Neural crest cell (in vitro differentiated cells): ENCODE measurements around the gene GAREM1. TPM values are rescaled to one million over a fixed set of nuclear protein-coding genes. Genes with fewer than 3 reads are reported as not detected.

Experiments used
- DNase-seq: peaks from one replicate; pipeline ENCODE4 v3.0.0; 2021; ENCODE audit warnings: low read depth, mixed read lengths, low spot score
- H3K27ac Mint-ChIP-seq: one replicate; pipeline ENCODE4 v1.8.0; 2021; ENCODE audit warnings: mild to moderate bottlenecking, mixed read lengths; ENCODE audit not compliant: unreplicated experiment
- H3K27me3 Mint-ChIP-seq: 2 replicates; pipeline ENCODE4 v1.8.0; 2021; ENCODE audit warnings: low read depth, mild to moderate bottlenecking, mixed read lengths
- H3K36me3 Mint-ChIP-seq: 2 replicates; pipeline ENCODE4 v1.8.0; 2021; ENCODE audit warnings: low read depth, mild to moderate bottlenecking, mixed read lengths
- H3K4me1 Mint-ChIP-seq: 2 replicates; pipeline ENCODE4 v1.8.0; 2021; ENCODE audit warnings: mixed read lengths
- H3K4me3 Mint-ChIP-seq: one replicate; pipeline ENCODE4 v1.8.0; 2021; ENCODE audit warnings: mild to moderate bottlenecking, mixed read lengths
- H3K9me3 Mint-ChIP-seq: 2 replicates; pipeline ENCODE4 v1.8.0; 2021; ENCODE audit warnings: mixed read lengths
- total RNA-seq: library from RNA; stranded (reverse); gene quantifications from 2 replicates; pipeline ENCODE4 v1.2.1, GENCODE V29; 2021
- TF ChIP-seq, protein P1 (sequence below): fragments of 200-600 bp; sonication (generic); conservative IDR thresholded peaks from 2 replicates; pipeline ENCODE4 v1.5.0; 2021; ENCODE audit warnings: antibody characterized with exemption, mild to moderate bottlenecking

Gene GAREM1
- total RNA-seq, 1 donor from 2014 or later: 11.0 TPM

DNA sequence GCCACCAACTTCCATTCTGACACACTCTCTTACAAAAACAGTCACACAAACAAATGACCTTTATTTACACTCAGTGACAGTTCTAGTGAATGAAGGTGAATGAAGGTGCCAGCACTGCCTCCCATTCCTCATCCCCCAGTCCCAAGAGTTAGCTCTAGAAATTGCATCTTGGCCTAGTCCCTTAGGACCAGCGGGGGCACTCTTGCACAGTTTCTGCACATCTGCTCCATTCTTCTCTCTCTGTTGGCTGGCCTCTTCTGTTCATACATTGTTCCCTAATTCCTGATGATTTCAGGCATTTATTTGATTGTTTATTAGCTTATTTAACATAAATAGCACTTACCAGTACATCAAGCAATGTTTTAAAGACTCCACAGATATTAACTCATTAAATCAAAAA lies 30.9 kb downstream of the GAREM1 start:
- TF ChIP-seq, protein P1, sequence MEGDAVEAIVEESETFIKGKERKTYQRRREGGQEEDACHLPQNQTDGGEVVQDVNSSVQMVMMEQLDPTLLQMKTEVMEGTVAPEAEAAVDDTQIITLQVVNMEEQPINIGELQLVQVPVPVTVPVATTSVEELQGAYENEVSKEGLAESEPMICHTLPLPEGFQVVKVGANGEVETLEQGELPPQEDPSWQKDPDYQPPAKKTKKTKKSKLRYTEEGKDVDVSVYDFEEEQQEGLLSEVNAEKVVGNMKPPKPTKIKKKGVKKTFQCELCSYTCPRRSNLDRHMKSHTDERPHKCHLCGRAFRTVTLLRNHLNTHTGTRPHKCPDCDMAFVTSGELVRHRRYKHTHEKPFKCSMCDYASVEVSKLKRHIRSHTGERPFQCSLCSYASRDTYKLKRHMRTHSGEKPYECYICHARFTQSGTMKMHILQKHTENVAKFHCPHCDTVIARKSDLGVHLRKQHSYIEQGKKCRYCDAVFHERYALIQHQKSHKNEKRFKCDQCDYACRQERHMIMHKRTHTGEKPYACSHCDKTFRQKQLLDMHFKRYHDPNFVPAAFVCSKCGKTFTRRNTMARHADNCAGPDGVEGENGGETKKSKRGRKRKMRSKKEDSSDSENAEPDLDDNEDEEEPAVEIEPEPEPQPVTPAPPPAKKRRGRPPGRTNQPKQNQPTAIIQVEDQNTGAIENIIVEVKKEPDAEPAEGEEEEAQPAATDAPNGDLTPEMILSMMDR: peak; percentile 50
- no peak overlapping the region for H3K4me3 Mint-ChIP-seq
- peaks cover 65% of the 10 kb centered on the region for H3K4me1 Mint-ChIP-seq
- H3K27me3 Mint-ChIP-seq: no peaks in the 10 kb centered on the region
- peak overlapping the region; percentile 83 for H3K27ac Mint-ChIP-seq
- peaks cover 2% of the 10 kb centered on the region for H3K36me3 Mint-ChIP-seq
- DNase-seq: no peak
- no peaks in the 10 kb centered on the region for H3K9me3 Mint-ChIP-seq

GRCh38 chr18:32439241-32439640 lies 31.4 kb downstream of the GAREM1 start:
- TF ChIP-seq, protein P1: no peak
- peaks cover 2% of the 10 kb centered on the region for H3K36me3 Mint-ChIP-seq
- H3K9me3 Mint-ChIP-seq: no peaks in the 10 kb centered on the region

DNA sequence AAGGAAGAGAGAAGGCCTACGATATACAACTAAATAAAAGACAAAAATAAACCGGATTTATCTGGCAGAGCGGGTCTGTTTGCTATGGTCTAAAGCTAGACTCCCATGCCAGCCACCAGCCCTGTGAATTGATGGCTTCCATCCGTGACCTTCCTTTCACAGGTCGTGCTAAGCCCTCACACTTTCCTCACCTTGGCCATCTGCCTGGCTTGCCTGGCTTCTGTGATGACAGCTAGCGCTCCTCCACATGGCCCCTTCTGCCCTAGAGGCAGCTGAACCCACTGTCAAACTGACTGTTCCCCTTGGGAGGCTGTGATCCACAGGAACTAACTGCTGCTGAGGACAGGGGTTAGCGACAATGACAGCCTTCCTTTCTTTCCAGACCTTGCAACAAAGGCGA lies 32.5 kb downstream of the GAREM1 start:
- peak overlapping the region; percentile 7 for H3K4me3 Mint-ChIP-seq
- peaks cover 2% of the 10 kb centered on the region for H3K36me3 Mint-ChIP-seq
- no peak for DNase-seq
- H3K27me3 Mint-ChIP-seq: no peaks in the 10 kb centered on the region
- no peaks in the 10 kb centered on the region for H3K9me3 Mint-ChIP-seq
- TF ChIP-seq, protein P1: no peak
- no peak overlapping the region for H3K27ac Mint-ChIP-seq
- peaks cover 56% of the 10 kb centered on the region for H3K4me1 Mint-ChIP-seq

More at GRCh38 chr18:32439241-32439640, 31.4 kb downstream of the GAREM1 start:
- Mint-ChIP-seq H3K27ac (no peak overlapping the region), H3K4me3 (no peak overlapping the region), H3K4me1 (peaks cover 60% of the 10 kb centered on the region), H3K27me3 (no peaks in the 10 kb centered on the region)
- no peak for DNase-seq

GRCh38 chr18:32437100-32437834 lies 33.4 kb downstream of the GAREM1 start:
- Mint-ChIP-seq H3K27ac (no peak overlapping the region), H3K4me3 (no peak overlapping the region), H3K27me3 (no peaks in the 10 kb centered on the region), H3K36me3 (peaks cover 6% of the 10 kb centered on the region), H3K9me3 (peaks cover 5% of the 10 kb centered on the region), H3K4me1 (peaks cover 55% of the 10 kb centered on the region)
- DNase-seq: no peak
- TF ChIP-seq, protein P1: no peak

GRCh38 chr18:32435631-32436500 lies 34.8 kb downstream of the GAREM1 start:
- Mint-ChIP-seq H3K36me3 (peaks cover 8% of the 10 kb centered on the region), H3K27me3 (no peaks in the 10 kb centered on the region), H3K4me1 (peaks cover 48% of the 10 kb centered on the region), H3K9me3 (peaks cover 7% of the 10 kb centered on the region), H3K27ac (no peak overlapping the region), H3K4me3 (no peak overlapping the region)
- no peak for DNase-seq
- TF ChIP-seq, protein P1: no peak
